ENCODE results near the gene ZBTB16. TPM values are rescaled to one million over a fixed set of nuclear protein-coding genes. Genes with fewer than 3 reads are reported as not detected.

ZBTB16 gene
- total RNA-seq, result 58.3 and 70.3 TPM in 2 replicates

GRCh38 chr11:114059278-114059983, at the start of gene ZBTB16:
Gene ZBTB16 (plus strand): TSS chr11:114059711. CDS start chr11:114063301, 3,590 bp downstream.

GRCh38 chr11:114295676-114296604, 236.4 kb downstream of the ZBTB16 start, which contains the start of gene NNMT:
Gene NNMT (plus strand): TSS chr11:114296399. CDS start chr11:114296557, 158 bp downstream.

Other genes with a start within 250 kb of the ZBTB16 start
- gene USP28, start 184.1 kb upstream of the ZBTB16 start, total RNA-seq, result 10.0 and 17.1 TPM in 2 replicates
- gene HTR3B, start 154.9 kb upstream of the ZBTB16 start, total RNA-seq, result not detected in 2 replicates
- gene HTR3A, start 84.6 kb upstream of the ZBTB16 start, total RNA-seq, result not detected in 2 replicates
- gene NNMT, start 236.7 kb downstream of the ZBTB16 start, total RNA-seq, result 895 and 1,011 TPM in 2 replicates